Measurements from ENCODE around the gene ATXN2. TPM values are rescaled to one million over a fixed set of nuclear protein-coding genes. Genes with fewer than 3 reads are reported as not detected.
A peak's percentile ranks its signal among the peaks of the same experiment; 100 is the strongest.

The ATXN2 gene
- total and polyA plus RNA-seq, 9 of the 15 experiments (the other 6 are each of a cell fraction or from before 2014, with no cell fraction given), result 16.8 to 67.8 (median 29.3) TPM

DNA sequence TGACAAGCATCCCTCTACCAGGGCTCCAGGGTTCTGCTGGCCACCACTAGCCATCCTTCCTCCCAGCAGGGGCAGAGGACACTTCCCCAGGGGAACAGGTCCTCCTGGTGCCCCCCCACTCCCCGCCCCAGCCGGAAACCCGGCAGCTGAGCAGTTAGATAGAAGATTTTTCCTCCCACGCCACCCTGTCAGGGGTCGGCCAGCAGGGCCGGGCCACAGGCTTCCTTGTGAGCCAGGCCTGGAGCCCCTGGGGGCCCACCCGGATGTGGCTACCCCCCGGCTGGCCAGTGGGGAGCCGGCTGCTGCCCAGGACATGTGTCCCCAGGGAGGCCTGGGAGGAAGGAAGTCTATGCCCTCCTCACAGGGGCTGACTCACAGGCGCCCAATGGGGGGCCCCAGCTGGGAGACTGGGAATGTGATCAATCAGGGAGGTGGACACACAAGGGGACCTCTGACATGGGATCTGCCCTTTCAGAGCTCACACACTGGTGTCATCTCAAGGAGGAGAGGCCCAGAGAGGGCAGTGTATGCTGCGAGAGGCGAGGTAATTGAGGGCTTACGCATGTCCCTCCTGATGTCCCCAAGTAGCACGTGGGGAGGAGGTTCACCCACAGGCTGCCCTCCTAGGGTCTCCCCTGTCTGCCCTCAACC lies 189.2 kb downstream of the ATXN2 start (continued):
- no peak for TF ChIP-seq REST (IDR thresholded peaks at IDR 0.05; ENCODE audit: borderline replicate concordance)
- TF ChIP-seq REST (CRISPR knock-in tag; IDR thresholded peaks at IDR 0.05; ENCODE audit: low read depth), result no peak
- no peak for TF ChIP-seq ESRRA (IDR thresholded peaks at IDR 0.05; ENCODE audit: borderline replicate concordance, low read depth)
- no peak for TF ChIP-seq TBL1XR1 (IDR thresholded peaks at IDR 0.05; ENCODE audit: low read length in 2 of 2)
- TF ChIP-seq ZBTB34 (CRISPR knock-in tag; IDR thresholded peaks at IDR 0.05), result no peak
- TF ChIP-seq TCF3 (CRISPR knock-in tag; IDR thresholded peaks at IDR 0.05), result peak; percentile 69
- no peak for TF ChIP-seq ZNF764 (CRISPR knock-in tag; IDR thresholded peaks at IDR 0.05; ENCODE audit: low read depth)
- no peak for TF ChIP-seq CBX8 (IDR thresholded peaks at IDR 0.05; ENCODE audit: borderline replicate concordance, extremely low read depth, low read depth, low read length, poor library complexity, severe bottlenecking)
- no peak for TF ChIP-seq TFAM (CRISPR knock-in tag; conservative IDR thresholded peaks at IDR 0.05)
- TF ChIP-seq ZNF75A (CRISPR knock-in tag; IDR thresholded peaks at IDR 0.05), result no peak
- no peak for TF ChIP-seq ATF2 (CRISPR knock-in tag; IDR thresholded peaks at IDR 0.05)
- no peak for TF ChIP-seq RBM15 (IDR thresholded peaks at IDR 0.05; ENCODE audit: insufficient read depth, low read length)
- no peak for TF ChIP-seq CREM (IDR thresholded peaks at IDR 0.05; ENCODE audit: low read depth)
- TF ChIP-seq, protein P1, sequence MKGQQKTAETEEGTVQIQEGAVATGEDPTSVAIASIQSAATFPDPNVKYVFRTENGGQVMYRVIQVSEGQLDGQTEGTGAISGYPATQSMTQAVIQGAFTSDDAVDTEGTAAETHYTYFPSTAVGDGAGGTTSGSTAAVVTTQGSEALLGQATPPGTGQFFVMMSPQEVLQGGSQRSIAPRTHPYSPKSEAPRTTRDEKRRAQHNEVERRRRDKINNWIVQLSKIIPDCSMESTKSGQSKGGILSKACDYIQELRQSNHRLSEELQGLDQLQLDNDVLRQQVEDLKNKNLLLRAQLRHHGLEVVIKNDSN (CRISPR knock-in tag; IDR thresholded peaks at IDR 0.05), result no peak
- no peak for TF ChIP-seq NFATC3 (IDR thresholded peaks at IDR 0.05)
- TF ChIP-seq CBX1 (IDR thresholded peaks at IDR 0.05; ENCODE audit: low read depth), result no peak
- no peak for TF ChIP-seq ZEB2 (IDR thresholded peaks at IDR 0.05)

All from K562 (cell line).